K562 (cell line): ENCODE results near the gene SGSM2. TPM values are rescaled to one million over a fixed set of nuclear protein-coding genes. Genes with fewer than 3 reads are reported as not detected.
A peak's percentile ranks its signal among the peaks of the same experiment; 100 is the strongest.

Experiments
- FUS ChIP-seq: fragments of 200-400 bp; formaldehyde crosslinking; optimal IDR thresholded peaks from 2 replicates; pipeline ENCODE3; 2017; ENCODE audit warnings: low read depth, low read length
- L3MBTL2 ChIP-seq: fragments of 450-650 bp; IDR thresholded peaks from 2 replicates; pipeline ENCODE4 v1.6.1; 2016; ENCODE audit warnings: mild to moderate bottlenecking, moderate library complexity
- SAP30 ChIP-seq: fragments of 200-600 bp; sonication (generic); IDR thresholded peaks from 2 replicates; pipeline ENCODE4 v1.6.1; 2012; ENCODE audit warnings: borderline replicate concordance, low read depth, mild to moderate bottlenecking, moderate library complexity, low read length, control low read depth, inconsistent platforms; ENCODE audit not compliant: insufficient read depth, poor library complexity, severe bottlenecking
- TBP ChIP-seq: optimal IDR thresholded peaks from 2 replicates; pipeline ENCODE3; 2011; ENCODE audit warnings: low read depth, low read length, improper control_type of control experiment
- TFAP4 ChIP-seq: sonication (generic); formaldehyde crosslinking; IDR thresholded peaks from 2 replicates; pipeline ENCODE4 v1.8.0; 2022; ENCODE audit warnings: missing genetic modification reagents, mild to moderate bottlenecking, moderate library complexity, borderline replicate concordance
- ZBTB7A ChIP-seq: IDR thresholded peaks from 2 replicates; pipeline ENCODE4 v1.6.1; 2011; ENCODE audit warnings: low read depth, mild to moderate bottlenecking, low read length, moderate library complexity, borderline replicate concordance; ENCODE audit not compliant: control insufficient read depth
- ZNF507 ChIP-seq: conservative IDR thresholded peaks from 2 replicates; pipeline ENCODE4 v1.6.1; 2017; ENCODE audit warnings: missing genetic modification characterization, missing compliant biosample characterization
- polyA plus RNA-seq, 8 experiments: library from polyadenylated mRNA; depleted of rRNA in 4 of 8; stranded (reverse) in 5 of 8; unstranded in 3 of 8; fragments of >200 nt; fragmentation: Nextera tagmentation in 2 of 8; fragmentation: Illumina TruSeq in 1 of 8; extraction: Ambion mirVana in 2 of 8; extraction: Trizol in 1 of 8; gene quantifications; 2 replicates each; pipeline versions ENCODE4 v1.2.1 to v1.2.3, GENCODE V29; 2011 to 2014; ENCODE audit warnings: inconsistent platforms in 1 of 8, missing spikeins in 1 of 8
- total RNA-seq, 7 experiments: library from RNA; depleted of rRNA in 6 of 7; stranded (reverse); fragments of >200 nt in 6 of 7; fragmentation: Illumina TruSeq in 2 of 7; extraction: Trizol in 2 of 7; gene quantifications; 2 replicates each; pipeline versions ENCODE4 v1.2.1 to v1.2.3, GENCODE V29; 2011 to 2021; ENCODE audit warnings: low replicate concordance in 1 of 7

SGSM2 gene
- total and polyA plus RNA-seq, 9 of the 15 experiments (the other 6 are each of a cell fraction or from before 2014, with no cell fraction given) = 0.20 to 26.3 (median 14.8) TPM

GRCh38 chr17:2392252-2393173, 55.2 kb downstream of the SGSM2 start (continued):
- peak; percentile 72 for TF ChIP-seq SAP30
- peak; percentile 72 for TF ChIP-seq FUS
- TF ChIP-seq TBP = peak; percentile 54
- no peak for TF ChIP-seq ZNF507 (tag)
- peak; percentile 10; the same call in 1 of the 2 replicates for TF ChIP-seq TFAP4
- peak; percentile 75 for TF ChIP-seq L3MBTL2
- peak; percentile 90; the same call in 1 of the 2 replicates for TF ChIP-seq ZBTB7A
